ENCODE data around the gene PLEKHA8.

DNA sequence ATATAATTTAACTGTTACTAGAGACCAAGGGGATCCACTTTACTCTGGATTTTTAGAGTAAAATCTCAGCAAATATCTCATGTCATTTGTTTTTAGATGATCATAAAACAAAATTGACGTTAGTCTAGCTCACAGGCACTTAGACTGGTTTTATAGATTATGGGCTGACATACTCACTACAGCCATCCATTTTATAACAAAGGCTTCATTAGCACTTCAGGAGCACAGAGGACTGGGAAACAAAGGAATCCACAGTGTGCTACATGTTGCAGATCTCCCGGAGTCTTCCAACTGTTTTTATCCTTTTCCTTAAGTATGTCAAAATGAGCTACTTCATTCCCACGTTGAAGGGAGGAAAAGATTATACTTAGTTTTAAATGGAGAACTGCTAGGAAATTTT, 22.7 kb upstream of the PLEKHA8 start:
- TF ChIP-seq CTCF (conservative IDR thresholded peaks at IDR 0.05; ENCODE audit: low read length) (no peak), EZH2phosphoT487 (IDR thresholded peaks at IDR 0.05; ENCODE audit: borderline replicate concordance, low read depth, low read length) (no peak)
